Activated CD8-positive, alpha-beta T cell treated with anti-CD3 and anti-CD28 coated beads for 36 hours (primary cell): ENCODE measurements around the gene ID3. TPM values are rescaled to one million over a fixed set of nuclear protein-coding genes. Genes with fewer than 3 reads are reported as not detected.
"Not testable (repeated sequence)": the region's sequence is repeated elsewhere in the genome, so short reads cannot be mapped to it uniquely, and the experiment has no call there.

Experiments
- ATAC-seq: fragments of 200-7000 bp; cut with Tn5 transposase; one replicate; pipeline ENCODE4 v1.10.0; 2021; ENCODE audit warnings: mild to moderate bottlenecking, moderate library complexity
- CTCF ChIA-PET: fragments of 350-600 bp; sonication (Branson Sonifier 250); formaldehyde crosslinking; loops from one replicate; lab custom pipeline; 2021; ENCODE audit warnings: antibody characterized with exemption; lab: Charles Lee
- POLR2A ChIA-PET: fragments of 350-600 bp; sonication (Branson Sonifier 250); formaldehyde crosslinking; loops from one replicate; lab custom pipeline; 2021; ENCODE audit warnings: antibody characterized with exemption; lab: Charles Lee
- DNase-seq: peaks from one replicate; pipeline ENCODE4 v3.0.0-alpha.2; 2020
- H3K27ac Mint-ChIP-seq: one replicate; pipeline ENCODE4 v1.8.0; 2021; ENCODE audit warnings: mild to moderate bottlenecking, mixed read lengths
- H3K27me3 Mint-ChIP-seq: one replicate; pipeline ENCODE4 v1.8.0; 2021; ENCODE audit warnings: mixed read lengths
- H3K36me3 Mint-ChIP-seq: one replicate; pipeline ENCODE4 v1.8.0; 2021; ENCODE audit warnings: low read depth, mixed read lengths
- H3K4me1 Mint-ChIP-seq: one replicate; pipeline ENCODE4 v1.8.0; 2021; ENCODE audit warnings: low read depth, mixed read lengths
- H3K4me3 Mint-ChIP-seq: one replicate; pipeline ENCODE4 v1.8.0; 2021; ENCODE audit warnings: mild to moderate bottlenecking, moderate library complexity, mixed read lengths
- H3K9me3 Mint-ChIP-seq: one replicate; pipeline ENCODE4 v1.8.0; 2021; ENCODE audit warnings: mixed read lengths
- CTCF ChIP-seq: fragments of 200-600 bp; IDR thresholded peaks from one replicate; pipeline ENCODE4 v1.8.0; 2022; ENCODE audit warnings: antibody characterized with exemption, mild to moderate bottlenecking
- intact Hi-C: fragments of 100-400 bp; cut with micrococcal nuclease; formaldehyde crosslinking; loops from one replicate; pipeline ENCODE4 v1.10.0; 2022
- total RNA-seq, 2 experiments: library from RNA; stranded (reverse); gene quantifications; one replicate each; pipeline ENCODE4 v1.2.3, GENCODE V29; 2021

The ID3 gene
- total RNA-seq, 2 experiments from 2014 or later, result 70.4 to 74.3 TPM

- intact Hi-C loops, result loop anchor here (1.0 kb wide), 1 partner anchor 93 kb away; no protein-coding TSS in a partner anchor
- no peak for TF ChIP-seq CTCF
- no peak overlapping the region for H3K27ac Mint-ChIP-seq
- H3K4me1 Mint-ChIP-seq, result peaks cover 6% of the 10 kb centered on the region
- ATAC-seq (no peak), DNase-seq (no peak)
- ChIA-PET CTCF (interaction anchor here (0.6 to 19.3 kb wide), 16 partner anchors 8 to 121 kb away, joined by 3 to 927 read pairs (median 4); partner anchors contain the start of genes E2F2, ID3 and TCEA3), POLR2A (interaction anchor here (0.6 to 3.6 kb wide), 8 partner anchors 16 to 147 kb away, joined by 3 to 21 read pairs (median 4); partner anchors contain the start of gene ASAP3)
- H3K4me3 Mint-ChIP-seq, result no peak overlapping the region
- no peaks in the 10 kb centered on the region for H3K36me3 Mint-ChIP-seq
- no peaks in the 10 kb centered on the region for H3K27me3 Mint-ChIP-seq
- H3K9me3 Mint-ChIP-seq, result no peaks in the 10 kb centered on the region
These were observed 15.4 kb downstream of the ID3 start for GRCh38 chr1:23543707-23544443.

- H3K9me3 Mint-ChIP-seq, DNase-seq, H3K4me3 Mint-ChIP-seq, H3K27me3 Mint-ChIP-seq, ATAC-seq, H3K36me3 Mint-ChIP-seq, H3K27ac Mint-ChIP-seq, intact Hi-C loops, H3K4me1 Mint-ChIP-seq: not testable (repeated sequence)
- ChIA-PET CTCF (interaction anchor here (0.8 to 19.3 kb wide), 5 partner anchors 12 to 118 kb away, joined by 3 to 927 read pairs (median 24); partner anchors contain the start of gene TCEA3), POLR2A (interaction anchor here (1.1 to 3.9 kb wide), 3 partner anchors 17 to 148 kb away, joined by 3 to 11 read pairs (median 4); partner anchors contain the start of gene RPL11)
These were observed 16.4 kb downstream of the ID3 start for GRCh38 chr1:23542940-23543339.

GRCh38 chr1:23539698-23540266 lies 19.5 kb downstream of the ID3 start:
- peak overlapping the region; percentile 74 for H3K27ac Mint-ChIP-seq
- DNase-seq (peak; percentile 98), ATAC-seq (peak; percentile 97)
- intact Hi-C loops, result loop anchor here (1.0 kb wide), 1 partner anchor 42 kb away; no protein-coding TSS in a partner anchor
- peaks cover 9% of the 10 kb centered on the region for H3K4me1 Mint-ChIP-seq
- peak; percentile 76 for TF ChIP-seq CTCF
- ChIA-PET CTCF (interaction anchor here (0.6 to 19.3 kb wide), 36 partner anchors 8 to 356 kb away, joined by 3 to 927 read pairs (median 4); partner anchors contain the start of genes ASAP3, E2F2 and ID3), POLR2A (interaction anchor here (0.7 to 3.9 kb wide), 11 partner anchors 10 to 294 kb away, joined by 3 to 11 read pairs (median 4); no protein-coding TSS in a partner anchor)
- peak overlapping the region; percentile 45 for H3K4me3 Mint-ChIP-seq
- H3K9me3 Mint-ChIP-seq, result no peaks in the 10 kb centered on the region
- H3K27me3 Mint-ChIP-seq, result no peaks in the 10 kb centered on the region
- H3K36me3 Mint-ChIP-seq, result no peaks in the 10 kb centered on the region

GRCh38 chr1:23537296-23537973 lies 21.9 kb downstream of the ID3 start:
- no peak for TF ChIP-seq CTCF
- no peak for DNase-seq
- Mint-ChIP-seq H3K27ac (no peak overlapping the region), H3K9me3 (no peaks in the 10 kb centered on the region), H3K4me1 (peaks cover 22% of the 10 kb centered on the region), H3K4me3 (no peak overlapping the region), H3K36me3 (no peaks in the 10 kb centered on the region), H3K27me3 (no peaks in the 10 kb centered on the region)
- ChIA-PET POLR2A (interaction anchor here (1.2 kb wide), 1 partner anchor 9 kb away, joined by 3 read pairs; no protein-coding TSS in a partner anchor), CTCF (interaction anchor here (1.1 to 19.3 kb wide), 3 partner anchors 39 to 100 kb away, joined by 6 to 927 read pairs (median 268); no protein-coding TSS in a partner anchor)
- intact Hi-C loops, result no loop called here
- no peak for ATAC-seq
